H1 (cell line): ENCODE data around the gene GRHL3. TPM values are rescaled to one million over a fixed set of nuclear protein-coding genes. Genes with fewer than 3 reads are reported as not detected.

ENCODE experiments used
- CBX5 ChIP-seq: fragments of 300-800, 300-1000 bp; sonication (generic); IDR thresholded peaks from 2 replicates; pipeline ENCODE4 v1.7.1; 2016; ENCODE audit warnings: antibody characterized with exemption, low read length, low read depth
- CBX8 ChIP-seq: fragments of 300-800, 300-1000 bp; sonication (generic); IDR thresholded peaks from 2 replicates; pipeline ENCODE4 v1.7.1; 2016; ENCODE audit warnings: low read depth, low read length, borderline replicate concordance
- CHD2 ChIP-seq: IDR thresholded peaks from 2 replicates; pipeline ENCODE4 v1.6.1; 2012; ENCODE audit warnings: low read length, improper control_type of control experiment
- HDAC2 ChIP-seq, 2 experiments: fragments of 300-600 bp in 1 of 2; sonication (generic) in 1 of 2; IDR thresholded peaks; 2 replicates each; pipeline ENCODE4 v1.6.1; 2011 to 2012; ENCODE audit warnings: low read depth in 2 of 2, low read length in 2 of 2, mild to moderate bottlenecking in 2 of 2, moderate library complexity in 2 of 2, borderline replicate concordance in 1 of 2, inconsistent platforms in 1 of 2
- JUN ChIP-seq: IDR thresholded peaks from 2 replicates; pipeline ENCODE4 v1.6.1; 2011; ENCODE audit warnings: low read depth, mild to moderate bottlenecking, improper control_type of control experiment, low read length
- SP4 ChIP-seq: IDR thresholded peaks from 2 replicates; pipeline ENCODE4 v1.6.1; 2012; ENCODE audit warnings: low read length, inconsistent platforms
- TEAD4 ChIP-seq: IDR thresholded peaks from 2 replicates; pipeline ENCODE4 v1.6.1; 2012; ENCODE audit warnings: low read depth, low read length, inconsistent platforms, mixed read lengths
- polyA plus RNA-seq, 7 experiments: library from polyadenylated mRNA; depleted of rRNA in 3 of 7; stranded (reverse) in 5 of 7; unstranded in 2 of 7; fragments of >200 nt in 5 of 7; fragments of 200-250 nt in 2 of 7; gene quantifications; 1 replicate in 5 of 7; 2 replicates in 1 of 7; 4 replicates in 1 of 7; pipeline versions ENCODE4 v1.2.1 to v1.2.3, GENCODE V29; 2011 to 2013; ENCODE audit warnings: missing spikeins in 2 of 7, mixed read lengths in 2 of 7
- total RNA-seq: library from RNA; stranded (reverse); fragmentation: NEBNext Ultra II Directional; extraction: Animal tissue kit (Norgen Biotek cat#: 25700); gene quantifications from 2 replicates; pipeline ENCODE4 v1.2.1, GENCODE V29; 2021

The GRHL3 gene
- total and polyA plus RNA-seq, 2 of the 8 experiments (the other 6 are each of a cell fraction or from before 2014, with no cell fraction given) = 0.80 to 1.8 TPM

GRCh38 chr1:24289937-24290595 is 29.1 kb upstream of the GRHL3 start (continued):
- TF ChIP-seq HDAC2 (IDR thresholded peaks at IDR 0.05; ENCODE audit: borderline replicate concordance in 1 of 2, low read depth in 2 of 2, low read length in 2 of 2) (no peak), JUN (no peak), CBX5 (no peak), CHD2 (no peak), TEAD4 (no peak), CBX8 (no peak), SP4 (no peak)
